Measurements from ENCODE around the gene FGF12.
A peak's percentile ranks its signal among the peaks of the same experiment; 100 is the strongest.

Gene FGF12

GRCh38 chr3:192244591-192244990 lies 482.8 kb downstream of the FGF12 start:
- no peak overlapping the region for H3K4me3 ChIP-seq (ENCODE audit: low read depth, low read length)
- DNase-seq (ENCODE audit: low read depth) = no peak
- TF ChIP-seq CTCF (IDR thresholded peaks at IDR 0.05; ENCODE audit: insufficient read depth, low read depth, low read length, missing control alignments) = no peak

GRCh38 chr3:192239956-192240355 lies 487.4 kb downstream of the FGF12 start:
- H3K4me3 ChIP-seq (ENCODE audit: low read depth, low read length) = no peak overlapping the region
- TF ChIP-seq CTCF (IDR thresholded peaks at IDR 0.05; ENCODE audit: insufficient read depth, low read depth, low read length, missing control alignments) = no peak
- DNase-seq (ENCODE audit: low read depth) = no peak

- peak; percentile 34 for TF ChIP-seq CTCF (IDR thresholded peaks at IDR 0.05; ENCODE audit: insufficient read depth, low read depth, low read length, missing control alignments)
- peak; percentile 1 for DNase-seq (ENCODE audit: low read depth)
- H3K4me3 ChIP-seq (ENCODE audit: low read depth, low read length) = no peak overlapping the region
These were observed 489.2 kb downstream of the FGF12 start for GRCh38 chr3:192237992-192238608.

- no peak for DNase-seq (ENCODE audit: low read depth)
- TF ChIP-seq CTCF (IDR thresholded peaks at IDR 0.05; ENCODE audit: insufficient read depth, low read depth, low read length, missing control alignments) = no peak
- no peak overlapping the region for H3K4me3 ChIP-seq (ENCODE audit: low read depth, low read length)
These were observed 497.5 kb downstream of the FGF12 start for GRCh38 chr3:192229866-192230265.

GRCh38 chr3:192224634-192225155 lies 502.6 kb downstream of the FGF12 start:
- no peak for TF ChIP-seq CTCF (IDR thresholded peaks at IDR 0.05; ENCODE audit: insufficient read depth, low read depth, low read length, missing control alignments)
- DNase-seq (ENCODE audit: low read depth) = no peak
- no peak overlapping the region for H3K4me3 ChIP-seq (ENCODE audit: low read depth, low read length)

- DNase-seq (ENCODE audit: low read depth) = no peak
- H3K4me3 ChIP-seq (ENCODE audit: low read depth, low read length) = no peak overlapping the region
- no peak for TF ChIP-seq CTCF (IDR thresholded peaks at IDR 0.05; ENCODE audit: insufficient read depth, low read depth, low read length, missing control alignments)
These were observed 503.5 kb downstream of the FGF12 start for GRCh38 chr3:192223815-192224214.

- H3K4me3 ChIP-seq (ENCODE audit: low read depth, low read length) = no peak overlapping the region
- TF ChIP-seq CTCF (IDR thresholded peaks at IDR 0.05; ENCODE audit: insufficient read depth, low read depth, low read length, missing control alignments) = no peak
- DNase-seq (ENCODE audit: low read depth) = no peak
These were observed 506.4 kb downstream of the FGF12 start for GRCh38 chr3:192220915-192221314.

Data from GM12865 (cell line).